GM18867 (cell line): Measurements from ENCODE around the gene UBALD2.

Experiments
- ATAC-seq: cut with Tn5 transposase; IDR thresholded peaks from one replicate; pipeline ENCODE4 v1.9.1; 2021; ENCODE audit warnings: mild to moderate bottlenecking, moderate library complexity; ENCODE audit not compliant: unreplicated experiment

Gene UBALD2

DNA sequence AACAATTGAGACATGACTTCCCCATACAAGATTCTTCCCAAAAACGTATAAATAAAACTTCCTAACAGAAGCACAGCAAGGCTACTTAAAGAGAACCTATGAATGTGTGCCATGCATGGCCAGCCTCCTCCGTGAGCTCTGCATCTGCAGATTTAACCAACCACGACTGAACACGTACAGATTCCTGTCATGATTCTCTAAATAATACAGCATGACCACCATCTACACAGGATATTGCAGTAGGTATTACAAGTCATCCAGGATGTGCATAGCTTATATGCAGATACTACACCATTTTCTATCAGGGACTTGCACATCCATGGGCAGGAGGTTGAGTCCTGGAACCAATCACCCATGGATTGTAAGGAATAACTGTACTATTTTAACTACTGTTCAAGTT is 44.3 kb downstream of the UBALD2 start:
- ATAC-seq = no peak

DNA sequence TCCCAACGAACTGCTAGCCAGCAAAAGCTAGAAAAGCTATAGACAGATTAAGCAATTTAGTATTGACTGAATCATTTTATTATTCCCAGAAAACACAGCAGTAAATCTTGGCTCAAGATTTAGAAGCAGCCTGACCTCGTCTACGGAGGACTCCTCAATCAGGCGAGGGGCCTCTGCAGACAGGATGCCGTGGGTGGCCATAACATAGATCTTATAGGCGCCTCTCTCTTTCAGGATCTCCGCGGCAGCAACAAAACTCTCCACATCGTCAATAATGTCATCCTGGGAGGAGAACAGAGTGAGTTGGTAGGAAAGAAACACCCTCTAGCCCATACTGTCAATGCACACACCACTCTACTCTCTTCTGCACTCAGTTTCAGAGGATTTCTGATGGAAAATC is 47.6 kb downstream of the UBALD2 start:
- no peak for ATAC-seq

DNA sequence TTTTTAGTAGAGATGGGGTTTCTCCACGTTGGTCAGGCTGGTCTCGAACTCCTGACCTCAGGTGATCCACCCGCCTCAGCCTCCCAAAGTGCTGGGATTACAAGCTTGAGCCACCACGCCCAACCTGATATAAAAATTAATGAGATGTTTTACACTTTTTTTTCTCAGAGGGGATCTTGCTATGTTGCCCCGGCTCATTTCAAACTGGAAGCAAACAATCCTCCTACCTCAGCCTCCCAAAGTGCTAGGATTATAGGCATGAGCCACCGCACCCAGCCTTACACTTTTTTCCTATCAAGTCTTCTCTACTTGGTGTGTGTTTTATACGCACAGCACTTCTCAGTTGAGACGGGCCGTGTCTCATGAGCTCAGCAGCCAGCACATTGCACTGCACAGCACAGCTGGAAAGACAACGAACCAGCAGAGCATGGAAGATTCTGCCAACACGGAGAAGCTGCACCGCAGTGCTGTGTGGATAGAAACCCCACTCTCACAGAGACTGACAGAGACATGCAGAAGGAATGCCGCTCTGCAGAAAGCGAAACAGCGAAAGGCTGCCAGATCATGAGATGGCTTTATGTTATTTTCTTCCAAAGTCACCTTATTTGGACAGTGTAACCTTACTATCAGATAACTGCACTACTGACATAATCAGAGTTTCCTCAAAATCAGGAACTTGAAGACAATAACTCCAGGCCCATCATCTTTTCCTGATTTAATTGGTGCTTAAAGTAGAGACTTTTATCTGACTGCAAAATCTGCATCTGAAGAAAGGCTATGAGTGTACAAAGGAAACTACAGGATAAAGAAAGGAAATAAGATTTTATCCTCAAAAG is 49.5 kb downstream of the UBALD2 start:
- no peak for ATAC-seq

DNA sequence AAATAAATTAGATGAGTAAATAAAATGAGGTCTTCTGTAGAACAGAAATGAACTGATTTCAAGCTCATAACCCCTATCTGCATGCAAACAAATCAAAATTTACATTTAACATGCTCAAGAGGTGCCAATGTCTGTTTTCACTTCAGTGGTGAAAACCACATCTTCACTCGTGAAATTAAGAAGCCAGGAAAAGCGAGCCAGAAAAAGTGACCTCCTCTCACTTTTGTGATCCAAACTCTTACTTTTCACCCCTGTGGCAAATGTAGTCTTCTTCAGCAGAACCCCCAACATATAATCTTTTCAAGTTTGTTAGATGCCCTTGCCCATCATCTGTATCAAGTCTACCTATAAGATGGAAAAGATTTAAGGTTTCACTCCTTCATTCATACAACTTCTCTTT is 52.4 kb downstream of the UBALD2 start:
- ATAC-seq = no peak

- ATAC-seq = no peak
These were observed 53.4 kb downstream of the UBALD2 start for GRCh38 chr17:76318586-76318985.
